T-cell (primary cell): ENCODE data around the gene XG. TPM values are rescaled to one million over a fixed set of nuclear protein-coding genes. Genes with fewer than 3 reads are reported as not detected.
"Not testable (repeated sequence)": the region's sequence is repeated elsewhere in the genome, so short reads cannot be mapped to it uniquely, and the experiment has no call there.

Experiments used
- ATAC-seq, 4 experiments: fragments of 200-7000 bp in 3 of 4; fragments of 150-1000 bp in 1 of 4; cut with Tn5 transposase; replicated peaks in 1 of 4; 1 replicate in 3 of 4; 2 replicates in 1 of 4; pipeline ENCODE4 v1.10.0; 2021; ENCODE audit warnings: moderate library complexity in 3 of 4, mild to moderate bottlenecking in 2 of 4, moderate number of reproducible peaks in 1 of 4
- CTCF ChIA-PET, 2 donors: fragments of 300-600 bp; sonication (Branson Sonifier 250); formaldehyde crosslinking; loops; one replicate each; lab custom pipeline; 2022; ENCODE audit warnings: antibody characterized with exemption in 2 of 2; lab: Charles Lee
- POLR2A ChIA-PET, 2 donors: fragments of 300-600 bp; sonication (Branson Sonifier 250); formaldehyde crosslinking; loops; one replicate each; lab custom pipeline; 2022; ENCODE audit warnings: antibody characterized with exemption in 2 of 2; lab: Charles Lee
- DNase-seq, 35 experiments: peaks; one replicate each; pipeline versions ENCODE4 v3.0.0 to v3.0.0-alpha.2; 2013 to 2023
- H3K27ac ChIP-seq: one replicate; pipeline ENCODE4 v1.5.1; 2013; ENCODE audit warnings: low read length
- H3K27me3 ChIP-seq, 2 experiments: replicated peaks in 1 of 2; 1 replicate in 1 of 2; 2 replicates in 1 of 2; pipeline versions ENCODE4 v1.6.1 to v1.7.0; 2013; ENCODE audit warnings: low read length in 1 of 2, mixed read lengths in 1 of 2; ENCODE audit not compliant: control insufficient read depth in 2 of 2, insufficient read depth in 2 of 2; ENCODE audit errors: extremely low read depth in 1 of 2
- H3K36me3 ChIP-seq, 2 donors: 1 replicate in 1 of 2; 2 replicates in 1 of 2; pipeline versions ENCODE4 v1.6.1 to v1.7.0; 2013; ENCODE audit warnings: low read length in 1 of 2; ENCODE audit not compliant: control insufficient read depth in 2 of 2, insufficient read depth in 1 of 2; ENCODE audit errors: extremely low read depth in 1 of 2
- H3K4me1 ChIP-seq, 2 experiments: 1 replicate in 1 of 2; 2 replicates in 1 of 2; pipeline versions ENCODE4 v1.6.1 to v1.7.0; 2013; ENCODE audit warnings: low read length in 2 of 2, mixed read lengths in 1 of 2; ENCODE audit not compliant: insufficient read depth in 2 of 2, control insufficient read depth in 1 of 2; ENCODE audit errors: extremely low read depth in 1 of 2
- H3K4me3 ChIP-seq, 2 donors: 1 replicate in 1 of 2; 2 replicates in 1 of 2; pipeline versions ENCODE4 v1.5.1 to v1.7.0; 2013; ENCODE audit warnings: mild to moderate bottlenecking in 2 of 2, low read length in 1 of 2, moderate library complexity in 1 of 2; ENCODE audit not compliant: control insufficient read depth in 1 of 2; ENCODE audit errors: extremely low read depth in 1 of 2
- H3K9me3 ChIP-seq: 2 replicates; pipeline ENCODE4 v1.7.0; 2013
- H3K27ac Mint-ChIP-seq, 2 donors: one replicate each; pipeline ENCODE4 v1.8.0; 2020 to 2021; ENCODE audit warnings: mild to moderate bottlenecking in 2 of 2, mixed read lengths in 2 of 2
- H3K27me3 Mint-ChIP-seq, 2 donors: one replicate each; pipeline ENCODE4 v1.8.0; 2021 to 2022; ENCODE audit warnings: mixed read lengths in 2 of 2
- H3K36me3 Mint-ChIP-seq: one replicate; pipeline ENCODE4 v1.8.0; 2021; ENCODE audit warnings: mixed read lengths
- H3K4me1 Mint-ChIP-seq, 3 donors: one replicate each; pipeline ENCODE4 v1.8.0; 2020 to 2022; ENCODE audit warnings: mixed read lengths in 3 of 3, mild to moderate bottlenecking in 1 of 3
- H3K4me3 Mint-ChIP-seq, 3 donors: one replicate each; pipeline ENCODE4 v1.8.0; 2020 to 2022; ENCODE audit warnings: mild to moderate bottlenecking in 3 of 3, mixed read lengths in 3 of 3, moderate library complexity in 3 of 3
- H3K9me3 Mint-ChIP-seq, 3 donors: one replicate each; pipeline ENCODE4 v1.8.0; 2020 to 2022; ENCODE audit warnings: mixed read lengths in 3 of 3
- WGBS: methylation state at CpG from one replicate; pipeline ENCODE4 v1.1.5; 2013; ENCODE audit warnings: missing lambda C conversion rate; ENCODE audit not compliant: insufficient coverage; 5-methylcytosine and 5-hydroxymethylcytosine counted together
- total RNA-seq, 35 experiments: library from RNA in 6 of 35; stranded (reverse) in 6 of 35; fragments of 120-200 nt in 1 of 35; gene quantifications; one replicate each; pipeline versions ENCODE4 v1.2.1 to v1.2.4 and lab custom pipeline; 2013 to 2026

XG gene
- 1 to 10 TPM in 1 of 5 donors, under 1 TPM in 1, not detected in 3; 0.13 to 1.5 TPM for total RNA-seq
- 0.11 TPM for total RNA-seq (2013)
- 0 to 0.34 (median 0.07) reads per million in 29 experiments for total RNA-seq (lab: John Stamatoyannopoulos, UW)

- H3K27ac Mint-ChIP-seq, CTCF ChIA-PET, H3K36me3 ChIP-seq, H3K9me3 Mint-ChIP-seq, H3K4me1 ChIP-seq, H3K9me3 ChIP-seq, H3K36me3 Mint-ChIP-seq, ATAC-seq, H3K4me3 Mint-ChIP-seq, H3K4me1 Mint-ChIP-seq, H3K4me3 ChIP-seq, H3K27me3 Mint-ChIP-seq, H3K27ac ChIP-seq, H3K27me3 ChIP-seq, DNase-seq, POLR2A ChIA-PET: not testable (repeated sequence)
- 72% methylated on average over 8 of the region's 11 CpGs for WGBS
Observed at GRCh38 chrX:2751874-2752300, at the start of gene XG. TSS of gene XG (plus strand) at chrX:2752040. CDS start at chrX:2752275, 235 bp downstream.

GRCh38 chrX:2703991-2704369, 47.9 kb upstream of the XG start:
- H3K9me3 ChIP-seq, result no peaks in the 10 kb centered on the region
- peaks cover 37% of the 10 kb centered on the region for H3K36me3 Mint-ChIP-seq
- H3K27ac Mint-ChIP-seq, result peak overlapping the region; percentile 67 to 76
- ATAC-seq, result no peak
- CTCF ChIA-PET, result no interaction called here
- peaks cover 0 to 18% of the 10 kb centered on the region in 2 donors for H3K36me3 ChIP-seq
- peak overlapping the region; percentile 41 to 56 (median 49) for H3K4me3 Mint-ChIP-seq
- POLR2A ChIA-PET, result no interaction called here
- peaks cover 85 to 94% (median 88%) of the 10 kb centered on the region in 3 donors for H3K4me1 Mint-ChIP-seq
- H3K4me3 ChIP-seq, result no peak overlapping the region
- peaks cover 21 to 94% of the 10 kb centered on the region in 2 experiments for H3K4me1 ChIP-seq
- WGBS, result 80% methylated on average over 12 of the region's 14 CpGs
- H3K27me3 ChIP-seq, result no peaks in the 10 kb centered on the region
- H3K27me3 Mint-ChIP-seq, result no peaks in the 10 kb centered on the region
- H3K9me3 Mint-ChIP-seq, result peaks cover 0 to 7% (median 0%) of the 10 kb centered on the region in 3 donors
- DNase-seq, result peak in 1 of 35 experiments; percentile 43
- H3K27ac ChIP-seq, result no peak overlapping the region

- POLR2A ChIA-PET, result no interaction called here
- Histone ChIP-seq H3K27me3 (no peaks in the 10 kb centered on the region), H3K9me3 (no peaks in the 10 kb centered on the region), H3K4me3 (no peak overlapping the region), H3K36me3 (peaks cover 0 to 14% of the 10 kb centered on the region in 2 donors), H3K4me1 (peaks cover 28 to 94% of the 10 kb centered on the region in 2 experiments), H3K27ac (no peak overlapping the region)
- no peaks in the 10 kb centered on the region for H3K27me3 Mint-ChIP-seq
- peaks cover 0 to 5% (median 0%) of the 10 kb centered on the region in 3 donors for H3K9me3 Mint-ChIP-seq
- peak overlapping the region; percentile 9 to 76 for H3K27ac Mint-ChIP-seq
- ATAC-seq, result no peak
- H3K36me3 Mint-ChIP-seq, result peaks cover 32% of the 10 kb centered on the region
- CTCF ChIA-PET, result no interaction called here
- WGBS, result 67% methylated on average over 12 of the region's 18 CpGs
- peak in 1 of 35 experiments; percentile 48 for DNase-seq
- peaks cover 85 to 96% (median 90%) of the 10 kb centered on the region in 3 donors for H3K4me1 Mint-ChIP-seq
- H3K4me3 Mint-ChIP-seq, result peak overlapping the region; percentile 5 to 56 (median 22)
Observed at GRCh38 chrX:2705046-2705832, 46.6 kb upstream of the XG start.

- Histone ChIP-seq H3K9me3 (no peaks in the 10 kb centered on the region), H3K4me3 (no peak overlapping the region), H3K4me1 (peaks cover 28 to 85% of the 10 kb centered on the region in 2 experiments), H3K36me3 (peaks cover 0 to 15% of the 10 kb centered on the region in 2 donors), H3K27me3 (no peaks in the 10 kb centered on the region), H3K27ac (peak overlapping the region; percentile 26)
- H3K4me3 Mint-ChIP-seq, result peak overlapping the region; percentile 26 to 72 (median 58)
- peak overlapping the region; percentile 87 to 88 for H3K27ac Mint-ChIP-seq
- ChIA-PET POLR2A (no interaction called here), CTCF (no interaction called here)
- no peaks in the 10 kb centered on the region for H3K27me3 Mint-ChIP-seq
- H3K4me1 Mint-ChIP-seq, result peaks cover 71 to 90% (median 86%) of the 10 kb centered on the region in 3 donors
- DNase-seq (peak in 25 of 35 experiments; percentile 11 to 65 (median 38)), ATAC-seq (peak; percentile 37 to 79 (median 70))
- H3K9me3 Mint-ChIP-seq, result no peaks in the 10 kb centered on the region
- H3K36me3 Mint-ChIP-seq, result peaks cover 22% of the 10 kb centered on the region
- 56% methylated on average over 2 of the region's 12 CpGs for WGBS
Observed at GRCh38 chrX:2707334-2707760, 44.5 kb upstream of the XG start.

- peaks cover 27 to 85% of the 10 kb centered on the region in 2 experiments for H3K4me1 ChIP-seq
- Mint-ChIP-seq H3K27me3 (no peaks in the 10 kb centered on the region), H3K27ac (peak overlapping the region; percentile 87 to 88), H3K4me1 (peaks cover 68 to 83% (median 80%) of the 10 kb centered on the region in 3 donors), H3K9me3 (no peaks in the 10 kb centered on the region), H3K36me3 (peaks cover 21% of the 10 kb centered on the region), H3K4me3 (peak overlapping the region in 2 of 3 donors; percentile 58 to 72)
- H3K36me3 ChIP-seq, result peaks cover 0 to 22% of the 10 kb centered on the region in 2 donors
- H3K27me3 ChIP-seq, result no peaks in the 10 kb centered on the region
- CTCF ChIA-PET, result no interaction called here
- no peak overlapping the region for H3K4me3 ChIP-seq
- DNase-seq (no peak), ATAC-seq (no peak)
- H3K27ac ChIP-seq, result peak overlapping the region; percentile 26
- no peaks in the 10 kb centered on the region for H3K9me3 ChIP-seq
- WGBS, result no CpG with 5 or more reads among the region's 6 CpGs
- POLR2A ChIA-PET, result no interaction called here
Observed at GRCh38 chrX:2708021-2708420, 43.8 kb upstream of the XG start.

- ChIA-PET CTCF (no interaction called here), POLR2A (no interaction called here)
- Histone ChIP-seq H3K9me3 (no peaks in the 10 kb centered on the region), H3K36me3 (peaks cover 0 to 28% of the 10 kb centered on the region in 2 donors), H3K4me1 (peaks cover 23 to 85% of the 10 kb centered on the region in 2 experiments), H3K27ac (no peak overlapping the region), H3K4me3 (no peak overlapping the region), H3K27me3 (no peaks in the 10 kb centered on the region)
- ATAC-seq (no peak), DNase-seq (no peak)
- WGBS, result 82% methylated on average over 10 of the region's 10 CpGs
- peak overlapping the region; percentile 87 to 92 for H3K27ac Mint-ChIP-seq
- H3K4me3 Mint-ChIP-seq, result peak overlapping the region in 1 of 3 donors; percentile 72
- H3K27me3 Mint-ChIP-seq, result no peaks in the 10 kb centered on the region
- H3K4me1 Mint-ChIP-seq, result peaks cover 61 to 78% (median 75%) of the 10 kb centered on the region in 3 donors
- no peaks in the 10 kb centered on the region for H3K9me3 Mint-ChIP-seq
- H3K36me3 Mint-ChIP-seq, result peaks cover 18% of the 10 kb centered on the region
Observed at GRCh38 chrX:2708592-2709188, 43.1 kb upstream of the XG start.
